Sigmoid colon (tissue), 7 donors: ENCODE data around the gene LRRC36. TPM values are rescaled to one million over a fixed set of nuclear protein-coding genes. Genes with fewer than 3 reads are reported as not detected.

Source experiments
- DNase-seq: peaks from one replicate; pipeline ENCODE4 v3.0.0-alpha.2; 2019
- H3K27ac ChIP-seq, 4 donors: fragments of 200-600 bp; sonication (generic); one replicate each; pipeline ENCODE4 v1.5.1; 2016 to 2019; ENCODE audit warnings: mild to moderate bottlenecking in 1 of 4
- H3K27me3 ChIP-seq, 3 donors: fragments of 200-600 bp; sonication (generic); one replicate each; pipeline ENCODE4 v1.5.1; 2019; ENCODE audit warnings: mild to moderate bottlenecking in 1 of 3
- H3K36me3 ChIP-seq, 4 donors: fragments of 200-600 bp; sonication (generic); one replicate each; pipeline ENCODE4 v1.5.1; 2016 to 2019
- H3K4me1 ChIP-seq, 4 donors: fragments of 200-600 bp; sonication (generic); one replicate each; pipeline ENCODE4 v1.5.1; 2017 to 2019
- H3K4me3 ChIP-seq, 4 donors: fragments of 200-600 bp; sonication (generic); one replicate each; pipeline ENCODE4 v1.5.1; 2017 to 2019; ENCODE audit warnings: mild to moderate bottlenecking in 2 of 4, moderate library complexity in 1 of 4
- H3K9me3 ChIP-seq, 4 donors: fragments of 200-600 bp in 3 of 4; sonication (generic) in 3 of 4; one replicate each; pipeline versions ENCODE4 v1.5.1 to v1.6.1; 2013 to 2019
- CTCF ChIP-seq, 4 experiments: fragments of 450-650 bp in 3 of 4; fragments of 200-600 bp in 1 of 4; IDR thresholded peaks; one replicate each; pipeline ENCODE4 v1.5.1; 2016 to 2019; ENCODE audit warnings: antibody characterized with exemption in 4 of 4, mild to moderate bottlenecking in 3 of 4, moderate library complexity in 2 of 4
- EP300 ChIP-seq, 4 donors: sonication (generic); formaldehyde crosslinking; IDR thresholded peaks; one replicate each; pipeline ENCODE4 v1.6.1; 2017; ENCODE audit warnings: antibody characterized with exemption in 4 of 4
- POLR2A ChIP-seq, 2 donors: fragments of 450-650 bp; IDR thresholded peaks; one replicate each; pipeline ENCODE4 v1.6.1; 2016; ENCODE audit warnings: antibody characterized with exemption in 2 of 2, mild to moderate bottlenecking in 2 of 2, moderate library complexity in 2 of 2
- POLR2AphosphoS5 ChIP-seq, 4 donors: sonication (generic); formaldehyde crosslinking; IDR thresholded peaks; one replicate each; pipeline ENCODE4 v1.6.1; 2017; ENCODE audit warnings: antibody characterized with exemption in 4 of 4
- WGBS, 2 donors: extraction: QIAGEN DNeasy Blood & Tissue Kit; methylation state at CpG; one replicate each; pipeline ENCODE4 v1.1.7; 2013; 5-methylcytosine and 5-hydroxymethylcytosine counted together
- intact Hi-C: fragments of 100-400 bp; cut with DNase I; formaldehyde crosslinking; loops from one replicate; pipeline ENCODE4 v1.15.1; 2023
- polyA plus RNA-seq, 3 donors: library from polyadenylated mRNA; stranded (reverse); fragments of 200-250 nt; gene quantifications; one replicate each; pipeline ENCODE4 v1.2.3, GENCODE V29; 2013
- total RNA-seq, 4 donors: library from RNA; depleted of rRNA; stranded (reverse); fragments of >200 nt; gene quantifications; one replicate each; pipeline ENCODE4 v1.1.0, GENCODE V29; 2016
- donor health status: healthy with polysubstance abuse.
- donor health status: Bipolar disorder and iron deficiency.
- donor health status: healthy.

The LRRC36 gene
- total and polyA plus RNA-seq, 7 donors: 0.55 to 0.74 TPM; not detected in 5

DNA sequence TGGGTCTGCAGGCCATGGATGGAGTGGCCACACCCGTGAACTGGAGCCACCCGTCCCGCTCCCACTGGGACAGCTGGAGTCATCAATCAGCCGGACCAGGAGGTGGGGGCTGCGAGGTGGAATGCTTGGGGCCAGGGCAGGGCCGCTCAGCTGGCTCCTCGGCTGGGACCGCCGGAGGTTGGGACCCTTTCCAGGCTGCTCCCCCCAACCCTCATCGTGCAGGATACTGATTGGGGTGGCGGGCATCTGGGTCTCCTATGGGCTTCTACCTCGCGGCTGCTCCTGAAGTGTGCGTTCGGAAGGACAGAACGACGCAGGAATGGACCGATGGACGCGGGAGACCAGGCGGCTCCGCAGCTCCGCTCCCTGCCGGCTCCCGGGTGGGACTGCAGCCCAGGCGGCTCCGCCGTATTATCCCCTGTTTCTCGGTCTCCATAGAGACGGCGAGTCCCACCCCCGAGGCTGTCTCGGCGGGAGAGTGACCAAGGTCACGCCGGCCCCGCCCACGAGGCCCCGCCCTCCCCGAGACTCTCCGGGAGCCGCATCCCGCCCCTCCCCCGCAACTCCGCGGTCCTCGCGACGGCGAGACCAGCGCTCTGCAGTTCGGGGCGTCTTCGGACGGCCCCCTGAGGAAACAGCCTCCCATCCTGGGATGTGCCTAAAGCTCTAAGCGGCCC is 66.6 kb downstream of the LRRC36 start, which contains the start of gene TPPP3:
Gene TPPP3 (minus strand): TSS at position 388 of the 677 bp plus-strand sequence. CDS start 2,387 bp downstream, outside the sequence.
- H3K27ac ChIP-seq: peak within 1 kb of the TSS; percentile 60 to 82 (median 64)
- H3K9me3 ChIP-seq: no peaks in the 10 kb centered on the region
- intact Hi-C loops: no loop called here
- peak; percentile 95 for DNase-seq
- peaks cover 0 to 68% (median 26%) of the 10 kb centered on the region in 3 donors for H3K27me3 ChIP-seq
- H3K36me3 ChIP-seq: no peaks in the 10 kb centered on the region
- peak within 1 kb of the TSS; percentile 9 to 50 (median 38) for H3K4me3 ChIP-seq
- no peak for TF ChIP-seq EP300 (IDR thresholded peaks at IDR 0.05)
- peak; percentile 21 to 63 (median 53) for TF ChIP-seq CTCF (IDR thresholded peaks at IDR 0.05)
- no peak for TF ChIP-seq POLR2A (IDR thresholded peaks at IDR 0.05)
- TF ChIP-seq POLR2AphosphoS5 (IDR thresholded peaks at IDR 0.05): peak in 3 of 4 donors; percentile 59 to 77 (median 67)
- peaks cover 0 to 70% (median 56%) of the 10 kb centered on the region in 4 donors for H3K4me1 ChIP-seq
- WGBS, 2 donors: 2 to 7% methylated on average over 56 of the region's 56 CpGs

- no peak for TF ChIP-seq POLR2AphosphoS5 (IDR thresholded peaks at IDR 0.05)
- no peak for TF ChIP-seq EP300 (IDR thresholded peaks at IDR 0.05)
- TF ChIP-seq CTCF (IDR thresholded peaks at IDR 0.05): no peak
- no peak for TF ChIP-seq POLR2A (IDR thresholded peaks at IDR 0.05)
- 11 to 19% methylated on average over 20 of the region's 20 CpGs for WGBS, 2 donors
- peak overlapping the region; percentile 9 to 50 (median 38) for H3K4me3 ChIP-seq
- H3K4me1 ChIP-seq: peaks cover 0 to 70% (median 56%) of the 10 kb centered on the region in 4 donors
- intact Hi-C loops: no loop called here
- no peaks in the 10 kb centered on the region for H3K9me3 ChIP-seq
- H3K27me3 ChIP-seq: peaks cover 0 to 68% (median 26%) of the 10 kb centered on the region in 3 donors
- no peak for DNase-seq
- H3K36me3 ChIP-seq: no peaks in the 10 kb centered on the region
- H3K27ac ChIP-seq: peak overlapping the region; percentile 60 to 82 (median 64)
Measured at GRCh38 chr16:67393788-67394154, 67.2 kb downstream of the LRRC36 start.

- peak overlapping the region; percentile 60 to 82 (median 64) for H3K27ac ChIP-seq
- DNase-seq: peak; percentile 70
- no peaks in the 10 kb centered on the region for H3K36me3 ChIP-seq
- peaks cover 0 to 77% (median 62%) of the 10 kb centered on the region in 4 donors for H3K4me1 ChIP-seq
- H3K9me3 ChIP-seq: no peaks in the 10 kb centered on the region
- TF ChIP-seq POLR2A (IDR thresholded peaks at IDR 0.05) (no peak), POLR2AphosphoS5 (IDR thresholded peaks at IDR 0.05) (no peak), CTCF (IDR thresholded peaks at IDR 0.05) (no peak), EP300 (IDR thresholded peaks at IDR 0.05) (no peak)
- WGBS, 2 donors: 32 to 65% methylated on average over 88 of the region's 88 CpGs
- H3K27me3 ChIP-seq: peaks cover 0 to 68% (median 26%) of the 10 kb centered on the region in 3 donors
- intact Hi-C loops: loop anchor here (5.0 kb wide), 2 partner anchors 117 to 147 kb away; partner anchors contain the start of genes FHOD1, PLEKHG4 and SLC9A5
- peak overlapping the region in 2 of 4 donors; percentile 42 to 50 for H3K4me3 ChIP-seq
Measured at GRCh38 chr16:67394155-67395104, 67.8 kb downstream of the LRRC36 start.

DNA sequence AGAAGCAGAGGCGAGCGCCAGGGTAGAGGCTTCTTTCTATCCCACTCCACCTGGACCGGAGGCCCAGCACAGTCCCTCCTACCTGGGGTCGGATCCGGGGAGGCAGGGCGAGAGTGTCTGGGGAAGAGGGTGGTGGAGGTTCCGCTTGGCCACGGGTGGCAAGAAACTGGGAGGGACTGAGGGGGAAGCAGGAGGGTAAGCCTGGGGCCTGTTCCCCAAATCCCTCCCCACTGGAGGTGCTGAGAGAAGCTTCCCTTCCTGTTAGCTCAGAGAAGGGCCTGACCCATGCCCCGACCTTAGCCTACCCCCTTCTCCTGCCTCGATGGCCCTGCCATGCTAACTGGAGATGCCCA is 68.5 kb downstream of the LRRC36 start:
- peaks cover 0 to 82% (median 66%) of the 10 kb centered on the region in 4 donors for H3K4me1 ChIP-seq
- peak overlapping the region in 1 of 4 donors; percentile 50 for H3K4me3 ChIP-seq
- intact Hi-C loops: loop anchor here (5.0 kb wide), 2 partner anchors 118 to 148 kb away; partner anchors contain the start of genes FHOD1, PLEKHG4 and SLC9A5
- H3K27me3 ChIP-seq: peaks cover 0 to 68% (median 26%) of the 10 kb centered on the region in 3 donors
- TF ChIP-seq POLR2A (IDR thresholded peaks at IDR 0.05): no peak
- TF ChIP-seq POLR2AphosphoS5 (IDR thresholded peaks at IDR 0.05): no peak
- TF ChIP-seq CTCF (IDR thresholded peaks at IDR 0.05): no peak
- no peak for TF ChIP-seq EP300 (IDR thresholded peaks at IDR 0.05)
- no peaks in the 10 kb centered on the region for H3K9me3 ChIP-seq
- DNase-seq: no peak
- H3K36me3 ChIP-seq: no peaks in the 10 kb centered on the region
- WGBS, 2 donors: 68 to 73% methylated on average over 10 of the region's 10 CpGs
- H3K27ac ChIP-seq: peak overlapping the region; percentile 60 to 70 (median 64)
